ENCODE data around the gene LIMS3. TPM values are rescaled to one million over a fixed set of nuclear protein-coding genes. Genes with fewer than 3 reads are reported as not detected.
"Not testable (repeated sequence)": the region's sequence is repeated elsewhere in the genome, so short reads cannot be mapped to it uniquely, and the experiment has no call there.

Gene LIMS3
- total and polyA plus RNA-seq, 2 of the 8 experiments (the other 6 are each of a cell fraction or from before 2014, with no cell fraction given) = 2.7 TPM; not detected in 1

DNA sequence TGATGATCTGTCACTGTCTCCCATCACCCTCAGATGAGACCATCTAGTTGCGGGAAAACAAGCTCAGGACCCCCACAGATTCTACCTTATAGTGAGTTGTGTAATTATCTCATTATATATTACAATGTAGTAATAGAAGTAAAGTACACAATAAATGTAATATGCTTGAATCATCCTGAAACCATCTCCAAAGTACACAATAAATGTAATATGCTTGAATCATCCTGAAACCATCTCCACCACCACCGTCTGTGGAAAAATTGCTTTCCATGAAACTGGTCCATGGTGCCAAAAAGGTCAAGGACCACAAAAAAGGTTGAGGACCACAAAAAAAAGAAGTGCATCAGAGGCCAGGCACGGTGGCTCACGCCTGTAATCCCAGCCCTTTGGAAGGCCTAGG lies 29.3 kb downstream of the LIMS3 start:
- H3K56ac ChIP-seq (replicated peaks; ENCODE audit: insufficient read length, low read depth, low read length); H3K9me3 ChIP-seq (ENCODE audit: insufficient read depth in 2 of 2, low read depth in 1 of 2, low read length in 1 of 2); H3K79me2 ChIP-seq (ENCODE audit: control insufficient read depth in 1 of 2, insufficient read depth in 2 of 2, low read length in 2 of 2); H2BK120ac ChIP-seq (replicated peaks; ENCODE audit: low read depth, low read length); H2BK15ac ChIP-seq (ENCODE audit: low read length); CTCF ChIA-PET (ENCODE audit: partially characterized antibody); H3K27ac ChIP-seq (ENCODE audit: low read depth, low read length); H4K20me1 ChIP-seq (replicated peaks in 1 of 2; ENCODE audit: control insufficient read depth in 1 of 2, insufficient read depth in 2 of 2, low read length in 2 of 2); H2BK5ac ChIP-seq (ENCODE audit: low read depth, low read length); H2BK20ac ChIP-seq (ENCODE audit: low read length); H3K14ac ChIP-seq (ENCODE audit: insufficient read length); H3K18ac ChIP-seq (ENCODE audit: extremely low read depth, low read length); H3K23ac ChIP-seq (ENCODE audit: insufficient read length); POLR2A ChIA-PET (ENCODE audit: partially characterized antibody); H4K8ac ChIP-seq (ENCODE audit: extremely low read depth, insufficient read depth, low read length); H2BK12ac ChIP-seq (ENCODE audit: low read depth, low read length); H3K36me3 ChIP-seq (ENCODE audit: control insufficient read depth in 2 of 4, insufficient read depth in 4 of 4, low read length in 3 of 4); H3K79me1 ChIP-seq (ENCODE audit: low read depth, low read length); H4K91ac ChIP-seq (replicated peaks; ENCODE audit: insufficient read length, low read length); FAIRE-seq; H3K4me2 ChIP-seq (ENCODE audit: insufficient read depth in 1 of 2, low read depth in 2 of 2, low read length in 2 of 2); H4K5ac ChIP-seq (ENCODE audit: insufficient read length, low read depth, low read length); H3K23me2 ChIP-seq (ENCODE audit: low read depth, low read length); H3K4ac ChIP-seq (replicated peaks; ENCODE audit: insufficient read length, low read depth, low read length); H2AFZ ChIP-seq (ENCODE audit: low read length); H3K27me3 ChIP-seq (replicated peaks in 1 of 4; ENCODE audit: control insufficient read depth in 3 of 4, extremely low read depth in 1 of 4, insufficient read depth in 3 of 4, low read length in 3 of 4); H3K4me3 ChIP-seq (ENCODE audit: extremely low read depth in 1 of 4, insufficient read depth in 2 of 4, low read depth in 3 of 4, low read length in 4 of 4); DNase-seq (ENCODE audit: low read depth in 1 of 2, low spot score in 2 of 2); H2AK5ac ChIP-seq (ENCODE audit: low read depth, low read length); H3K4me1 ChIP-seq (replicated peaks in 1 of 4; ENCODE audit: control insufficient read depth in 3 of 4, insufficient read depth in 4 of 4, low read length in 3 of 4); H3K9ac ChIP-seq (replicated peaks in 1 of 4; ENCODE audit: extremely low read depth in 1 of 4, low read depth in 3 of 4, low read length in 3 of 4): not testable (repeated sequence)
- no CpG with 5 or more reads among the region's 4 CpGs for WGBS, 2 experiments (ENCODE audit: extremely low coverage in 1 of 2, insufficient coverage in 1 of 2, insufficient read length in 1 of 2, insufficient replicate concordance in 2 of 2, low coverage in 1 of 2, low lambda C conversion rate in 2 of 2, missing lambda C conversion rate in 1 of 2)

DNA sequence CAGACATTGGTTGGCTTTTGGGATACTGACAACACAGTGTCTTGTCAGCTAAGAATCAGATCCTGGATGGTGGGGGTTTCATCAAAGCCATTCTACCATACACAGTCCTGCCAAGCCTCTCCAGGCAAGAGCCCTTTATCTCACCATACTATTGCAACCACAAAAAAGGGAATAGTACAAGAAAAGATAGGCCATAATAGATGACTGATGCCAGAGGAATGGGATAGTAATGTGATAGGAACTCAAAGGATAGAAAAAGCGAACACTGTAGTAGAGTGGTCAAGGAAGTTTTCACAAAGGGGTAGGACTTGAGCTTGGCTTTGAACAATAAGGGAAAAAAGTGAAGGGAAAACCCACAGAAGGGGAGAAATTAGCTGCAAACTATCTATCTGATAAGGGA lies 30.7 kb downstream of the LIMS3 start:
- H3K79me2 ChIP-seq (ENCODE audit: control insufficient read depth in 1 of 2, insufficient read depth in 2 of 2, low read length in 2 of 2); H2BK20ac ChIP-seq (ENCODE audit: low read length); H2AFZ ChIP-seq (ENCODE audit: low read length); H4K8ac ChIP-seq (ENCODE audit: extremely low read depth, insufficient read depth, low read length); H3K18ac ChIP-seq (ENCODE audit: extremely low read depth, low read length); H2BK120ac ChIP-seq (replicated peaks; ENCODE audit: low read depth, low read length); H3K9ac ChIP-seq (replicated peaks in 1 of 4; ENCODE audit: extremely low read depth in 1 of 4, low read depth in 3 of 4, low read length in 3 of 4); H4K91ac ChIP-seq (replicated peaks; ENCODE audit: insufficient read length, low read length); H4K20me1 ChIP-seq (replicated peaks in 1 of 2; ENCODE audit: control insufficient read depth in 1 of 2, insufficient read depth in 2 of 2, low read length in 2 of 2); H2BK5ac ChIP-seq (ENCODE audit: low read depth, low read length); H3K27ac ChIP-seq (ENCODE audit: low read depth, low read length); H3K4ac ChIP-seq (replicated peaks; ENCODE audit: insufficient read length, low read depth, low read length); H3K14ac ChIP-seq (ENCODE audit: insufficient read length); CTCF ChIA-PET (ENCODE audit: partially characterized antibody); H3K56ac ChIP-seq (replicated peaks; ENCODE audit: insufficient read length, low read depth, low read length); H3K4me2 ChIP-seq (ENCODE audit: insufficient read depth in 1 of 2, low read depth in 2 of 2, low read length in 2 of 2); H2BK12ac ChIP-seq (ENCODE audit: low read depth, low read length); H3K4me1 ChIP-seq (replicated peaks in 1 of 4; ENCODE audit: control insufficient read depth in 3 of 4, insufficient read depth in 4 of 4, low read length in 3 of 4); H3K79me1 ChIP-seq (ENCODE audit: low read depth, low read length); H3K23ac ChIP-seq (ENCODE audit: insufficient read length); H2BK15ac ChIP-seq (ENCODE audit: low read length); H3K27me3 ChIP-seq (replicated peaks in 1 of 4; ENCODE audit: control insufficient read depth in 3 of 4, extremely low read depth in 1 of 4, insufficient read depth in 3 of 4, low read length in 3 of 4); H3K9me3 ChIP-seq (ENCODE audit: insufficient read depth in 2 of 2, low read depth in 1 of 2, low read length in 1 of 2); DNase-seq (ENCODE audit: low read depth in 1 of 2, low spot score in 2 of 2); POLR2A ChIA-PET (ENCODE audit: partially characterized antibody); H2AK5ac ChIP-seq (ENCODE audit: low read depth, low read length); H3K4me3 ChIP-seq (ENCODE audit: extremely low read depth in 1 of 4, insufficient read depth in 2 of 4, low read depth in 3 of 4, low read length in 4 of 4); H3K36me3 ChIP-seq (ENCODE audit: control insufficient read depth in 2 of 4, insufficient read depth in 4 of 4, low read length in 3 of 4); H3K23me2 ChIP-seq (ENCODE audit: low read depth, low read length); FAIRE-seq; H4K5ac ChIP-seq (ENCODE audit: insufficient read length, low read depth, low read length): not testable (repeated sequence)
- WGBS, 2 experiments (ENCODE audit: extremely low coverage in 1 of 2, insufficient coverage in 1 of 2, insufficient read length in 1 of 2, insufficient replicate concordance in 2 of 2, low coverage in 1 of 2, low lambda C conversion rate in 2 of 2, missing lambda C conversion rate in 1 of 2) = no CpG with 5 or more reads among the region's 1 CpG

Data from H1 (cell line).